H1 (cell line): ENCODE results near the gene CENPX. TPM values are rescaled to one million over a fixed set of nuclear protein-coding genes. Genes with fewer than 3 reads are reported as not detected.

ENCODE experiments used
- CTCF ChIA-PET: fragments of 300-600 bp; sonication (Branson Sonifier 250); formaldehyde crosslinking; loops from one replicate; lab custom pipeline; 2021; ENCODE audit not compliant: partially characterized antibody; lab: Charles Lee
- POLR2A ChIA-PET: fragments of 300-600 bp; sonication (Branson Sonifier 250); formaldehyde crosslinking; loops from one replicate; lab custom pipeline; 2021; ENCODE audit warnings: inconsistent platforms; ENCODE audit not compliant: partially characterized antibody; lab: Charles Lee
- DNase-seq, 2 experiments: peaks; one replicate each; pipeline versions ENCODE4 v3.0.0 to v3.0.0-alpha.2; 2010 to 2022; ENCODE audit warnings: low spot score in 2 of 2, low read depth in 1 of 2, mixed read lengths in 1 of 2
- FAIRE-seq: peaks from 2 replicates; lab custom pipeline; 2011; peaks lifted over from hg19 to GRCh38; lab: Jason Lieb, UNC
- H2AFZ ChIP-seq: 2 replicates; pipeline ENCODE4 v1.8.1; 2012; ENCODE audit warnings: low read length, inconsistent platforms
- H2AK5ac ChIP-seq: 2 replicates; pipeline ENCODE4 v1.6.1; 2013; ENCODE audit warnings: low read depth, low read length
- H2BK120ac ChIP-seq: replicated peaks from 2 replicates; pipeline ENCODE3; 2013; ENCODE audit warnings: low read depth, low read length, inconsistent platforms
- H2BK12ac ChIP-seq: 2 replicates; pipeline ENCODE4 v1.6.1; 2013; ENCODE audit warnings: low read depth, low read length
- H2BK15ac ChIP-seq: 2 replicates; pipeline ENCODE4 v1.6.1; 2013; ENCODE audit warnings: low read length
- H2BK20ac ChIP-seq: 2 replicates; pipeline ENCODE4 v1.6.1; 2013; ENCODE audit warnings: low read length
- H2BK5ac ChIP-seq: 2 replicates; pipeline ENCODE4 v1.6.1; 2013; ENCODE audit warnings: low read depth, low read length
- H3K14ac ChIP-seq: 2 replicates; pipeline ENCODE4 v1.6.1; 2013; ENCODE audit warnings: inconsistent platforms; ENCODE audit not compliant: insufficient read length
- H3K18ac ChIP-seq: 2 replicates; pipeline ENCODE4 v1.6.1; 2013; ENCODE audit warnings: low read length; ENCODE audit errors: extremely low read depth
- H3K23ac ChIP-seq: 2 replicates; pipeline ENCODE4 v1.6.1; 2013; ENCODE audit warnings: inconsistent platforms; ENCODE audit not compliant: insufficient read length
- H3K23me2 ChIP-seq: 2 replicates; pipeline ENCODE4 v1.6.1; 2013; ENCODE audit warnings: low read depth, low read length
- H3K27ac ChIP-seq: 2 replicates; pipeline ENCODE4 v1.6.1; 2011; ENCODE audit warnings: low read depth, low read length, inconsistent platforms
- H3K27me3 ChIP-seq, 4 experiments: replicated peaks in 1 of 4; 1 replicate in 1 of 4; 2 replicates in 3 of 4; pipeline versions ENCODE4 v1.6.1 to v1.8.1; 2011 to 2013; ENCODE audit warnings: low read length in 3 of 4, mild to moderate bottlenecking in 3 of 4, inconsistent platforms in 2 of 4, mixed read lengths in 2 of 4, moderate library complexity in 1 of 4; ENCODE audit not compliant: control insufficient read depth in 3 of 4, insufficient read depth in 3 of 4; ENCODE audit errors: extremely low read depth in 1 of 4
- H3K36me3 ChIP-seq, 4 experiments: 2 replicates each; pipeline versions ENCODE4 v1.6.1 to v1.8.1; 2011 to 2013; ENCODE audit warnings: mild to moderate bottlenecking in 4 of 4, low read length in 3 of 4, moderate library complexity in 2 of 4, control low read depth in 1 of 4, inconsistent platforms in 1 of 4; ENCODE audit not compliant: insufficient read depth in 4 of 4, control insufficient read depth in 2 of 4
- H3K4ac ChIP-seq: replicated peaks from 2 replicates; pipeline ENCODE3; 2013; ENCODE audit warnings: low read length, low read depth, mixed read lengths, inconsistent platforms; ENCODE audit not compliant: insufficient read length
- H3K4me1 ChIP-seq, 4 experiments: replicated peaks in 1 of 4; 1 replicate in 1 of 4; 2 replicates in 3 of 4; pipeline versions ENCODE4 v1.6.1 to v1.8.1; 2011 to 2013; ENCODE audit warnings: low read length in 3 of 4, inconsistent platforms in 2 of 4, mixed read lengths in 1 of 4; ENCODE audit not compliant: insufficient read depth in 4 of 4, control insufficient read depth in 3 of 4
- H3K4me2 ChIP-seq, 2 experiments: 2 replicates each; pipeline versions ENCODE4 v1.6.1 to v1.8.1; 2011 to 2013; ENCODE audit warnings: low read depth in 2 of 2, low read length in 2 of 2, control low read depth in 1 of 2, inconsistent platforms in 1 of 2, mild to moderate bottlenecking in 1 of 2; ENCODE audit not compliant: insufficient read depth in 1 of 2
- H3K4me3 ChIP-seq, 4 experiments: fragments of 200-600, 300-600 bp in 1 of 4; sonication (generic), shearing (Covaris generic), sonication (Bioruptor Twin) in 1 of 4; 2 replicates each; pipeline versions ENCODE4 v1.5.1 to v1.8.1; 2011 to 2016; ENCODE audit warnings: low read length in 4 of 4, low read depth in 3 of 4, control low read depth in 2 of 4, inconsistent platforms in 2 of 4, mild to moderate bottlenecking in 2 of 4, mixed read lengths in 1 of 4, moderate library complexity in 1 of 4; ENCODE audit not compliant: insufficient read depth in 2 of 4; ENCODE audit errors: extremely low read depth in 1 of 4
- H3K56ac ChIP-seq: replicated peaks from 2 replicates; pipeline ENCODE3; 2013; ENCODE audit warnings: low read depth, mild to moderate bottlenecking, mixed read lengths, low read length, inconsistent platforms; ENCODE audit not compliant: insufficient read length
- H3K79me1 ChIP-seq: 2 replicates; pipeline ENCODE4 v1.6.1; 2013; ENCODE audit warnings: low read depth, low read length, control low read depth
- H3K79me2 ChIP-seq, 2 experiments: 2 replicates each; pipeline versions ENCODE4 v1.6.1 to v1.8.1; 2012 to 2013; ENCODE audit warnings: low read length in 2 of 2, mild to moderate bottlenecking in 2 of 2, inconsistent platforms in 1 of 2; ENCODE audit not compliant: insufficient read depth in 2 of 2, control insufficient read depth in 1 of 2
- H3K9ac ChIP-seq, 4 experiments: replicated peaks in 1 of 4; 1 replicate in 1 of 4; 2 replicates in 3 of 4; pipeline versions ENCODE4 v1.6.1 to v1.8.1; 2011 to 2013; ENCODE audit warnings: low read depth in 3 of 4, low read length in 3 of 4, control low read depth in 2 of 4, mild to moderate bottlenecking in 2 of 4, moderate library complexity in 2 of 4, inconsistent platforms in 1 of 4; ENCODE audit errors: extremely low read depth in 1 of 4
- H3K9me3 ChIP-seq, 2 experiments: 2 replicates each; pipeline versions ENCODE4 v1.6.1 to v1.8.1; 2012 to 2013; ENCODE audit warnings: mild to moderate bottlenecking in 2 of 2, moderate library complexity in 2 of 2, control low read depth in 1 of 2, inconsistent platforms in 1 of 2, low read depth in 1 of 2, low read length in 1 of 2, mixed read lengths in 1 of 2; ENCODE audit not compliant: insufficient read depth in 2 of 2
- H4K20me1 ChIP-seq, 2 experiments: replicated peaks in 1 of 2; 2 replicates each; pipeline versions ENCODE3 to v1.8.1; 2011 to 2013; ENCODE audit warnings: inconsistent platforms in 2 of 2, low read length in 2 of 2, mild to moderate bottlenecking in 1 of 2; ENCODE audit not compliant: insufficient read depth in 2 of 2, control insufficient read depth in 1 of 2
- H4K5ac ChIP-seq: 2 replicates; pipeline ENCODE4 v1.6.1; 2013; ENCODE audit warnings: low read length, low read depth, mixed read lengths, inconsistent platforms; ENCODE audit not compliant: insufficient read length
- H4K8ac ChIP-seq: 2 replicates; pipeline ENCODE4 v1.8.0; 2013; ENCODE audit warnings: mild to moderate bottlenecking, moderate library complexity, low read length, inconsistent platforms; ENCODE audit not compliant: insufficient read depth; ENCODE audit errors: extremely low read depth
- H4K91ac ChIP-seq: replicated peaks from 2 replicates; pipeline ENCODE3; 2013; ENCODE audit warnings: low read length, mixed read lengths, inconsistent platforms; ENCODE audit not compliant: insufficient read length
- ASH2L ChIP-seq: fragments of 200-600, 300-600 bp; sonication (generic); IDR thresholded peaks from one replicate; pipeline ENCODE4 v1.7.1; 2017; ENCODE audit warnings: low read length
- BCL11A ChIP-seq, 2 experiments: IDR thresholded peaks; one replicate each; pipeline ENCODE4 v1.6.1; 2011; ENCODE audit warnings: low read depth in 2 of 2, low read length in 2 of 2, mild to moderate bottlenecking in 2 of 2
- HDAC6 ChIP-seq: IDR thresholded peaks from one replicate; pipeline ENCODE4 v1.7.1; 2012; ENCODE audit warnings: low read depth, mild to moderate bottlenecking, inconsistent platforms, low read length, moderate library complexity
- KDM1A ChIP-seq: fragments of 200-600, 300-600 bp; sonication (generic); IDR thresholded peaks from 2 replicates; pipeline ENCODE4 v1.7.1; 2016; ENCODE audit warnings: mild to moderate bottlenecking, low read length, borderline replicate concordance
- MAX ChIP-seq: IDR thresholded peaks from 2 replicates; pipeline ENCODE4 v1.6.1; 2012; ENCODE audit warnings: inconsistent platforms
- POLR2AphosphoS5 ChIP-seq: IDR thresholded peaks from 2 replicates; pipeline ENCODE4 v1.6.1; 2011; ENCODE audit warnings: low read depth, low read length
- RXRA ChIP-seq: IDR thresholded peaks from 2 replicates; pipeline ENCODE4 v1.6.1; 2011; ENCODE audit warnings: low read depth, mild to moderate bottlenecking, low read length, moderate library complexity; ENCODE audit not compliant: insufficient read depth
- SIRT6 ChIP-seq: IDR thresholded peaks from one replicate; pipeline ENCODE4 v1.7.1; 2012; ENCODE audit warnings: low read length, inconsistent platforms
- SIX5 ChIP-seq: IDR thresholded peaks from 2 replicates; pipeline ENCODE4 v1.6.1; 2011; ENCODE audit warnings: mild to moderate bottlenecking, low read depth, low read length
- TAF1 ChIP-seq: IDR thresholded peaks from 2 replicates; pipeline ENCODE4 v1.6.1; 2011; ENCODE audit warnings: mild to moderate bottlenecking, low read depth, low read length
- TAF7 ChIP-seq: optimal IDR thresholded peaks from 2 replicates; pipeline ENCODE3; 2011; ENCODE audit warnings: low read depth, mild to moderate bottlenecking, inconsistent platforms, low read length, moderate library complexity, borderline replicate concordance
- TEAD4 ChIP-seq: IDR thresholded peaks from 2 replicates; pipeline ENCODE4 v1.6.1; 2012; ENCODE audit warnings: low read depth, low read length, inconsistent platforms, mixed read lengths
- WGBS, 2 experiments: shearing (Covaris generic) in 1 of 2; methylation state at CpG; one replicate each; pipeline versions ENCODE4 v1.1.6 to v1.1.7; 2013 to 2015; ENCODE audit warnings: low lambda C conversion rate in 2 of 2, mixed read lengths in 2 of 2, inconsistent platforms in 1 of 2, low coverage in 1 of 2, missing lambda C conversion rate in 1 of 2; ENCODE audit not compliant: insufficient replicate concordance in 2 of 2, insufficient coverage in 1 of 2, insufficient read length in 1 of 2; ENCODE audit errors: extremely low coverage in 1 of 2, missing lambda C conversion rate in 1 of 2; 5-methylcytosine and 5-hydroxymethylcytosine counted together
- polyA plus RNA-seq, 7 experiments: library from polyadenylated mRNA; depleted of rRNA in 3 of 7; stranded (reverse) in 5 of 7; unstranded in 2 of 7; fragments of >200 nt in 5 of 7; fragments of 200-250 nt in 2 of 7; gene quantifications; 1 replicate in 5 of 7; 2 replicates in 1 of 7; 4 replicates in 1 of 7; pipeline versions ENCODE4 v1.2.1 to v1.2.3, GENCODE V29; 2011 to 2013; ENCODE audit warnings: missing spikeins in 2 of 7, mixed read lengths in 2 of 7
- total RNA-seq: library from RNA; stranded (reverse); fragmentation: NEBNext Ultra II Directional; extraction: Animal tissue kit (Norgen Biotek cat#: 25700); gene quantifications from 2 replicates; pipeline ENCODE4 v1.2.1, GENCODE V29; 2021

The CENPX gene
- total and polyA plus RNA-seq, 2 of the 8 experiments (the other 6 are each of a cell fraction or from before 2014, with no cell fraction given), result 116 to 122 TPM

- FAIRE-seq, result no peak
- peaks cover 0 to 11% (median 6%) of the 10 kb centered on the region in 4 experiments; a peak in 5 of 7 replicates for H3K4me1 ChIP-seq
- H3K36me3 ChIP-seq, result peaks cover 0 to 14% (median 4%) of the 10 kb centered on the region in 4 experiments; a peak in 4 of 8 replicates
- no peak overlapping the region for H4K91ac ChIP-seq
- peaks cover 0 to 12% of the 10 kb centered on the region in 2 experiments; a peak in 1 of 4 replicates for H3K79me2 ChIP-seq
- H3K4ac ChIP-seq, result no peak overlapping the region
- POLR2A ChIA-PET, result interaction anchor here (1.0 to 13.2 kb wide), 6 partner anchors 8 to 347 kb away, joined by 3 to 161 read pairs (median 6); partner anchors contain the start of genes CENPX, DUS1L, LRRC45 and MRPL12
- H2BK12ac ChIP-seq, result no peak overlapping the region
- no peak overlapping the region for H3K9ac ChIP-seq
- DNase-seq, result no peak
- H2AFZ ChIP-seq, result no peak overlapping the region
- H2BK20ac ChIP-seq, result no peak overlapping the region
- H4K5ac ChIP-seq, result no peak overlapping the region
- H3K18ac ChIP-seq, result no peak overlapping the region
- H3K4me3 ChIP-seq, result no peak overlapping the region
- H2BK120ac ChIP-seq, result no peak overlapping the region
- peaks cover 6% of the 10 kb centered on the region; the same call in 1 of the 2 replicates for H3K23me2 ChIP-seq
- no peak overlapping the region for H2BK15ac ChIP-seq
- no peak overlapping the region for H3K56ac ChIP-seq
- H2AK5ac ChIP-seq, result no peak overlapping the region
- H3K27ac ChIP-seq, result no peak overlapping the region
- no peak overlapping the region for H3K4me2 ChIP-seq
- H3K9me3 ChIP-seq, result no peaks in the 10 kb centered on the region
- peaks cover 6% of the 10 kb centered on the region; the same call in 1 of the 2 replicates for H3K79me1 ChIP-seq
- H3K23ac ChIP-seq, result no peak overlapping the region
- no peak overlapping the region for H3K14ac ChIP-seq
- WGBS, 2 experiments, result 92% methylated on average over 16 of the region's 16 CpGs; no CpG with 5 or more reads in 1 of the 2 experiments
- H4K20me1 ChIP-seq, result peaks cover 4 to 7% of the 10 kb centered on the region in 2 experiments
- no peak overlapping the region for H2BK5ac ChIP-seq
- H3K27me3 ChIP-seq, result no peaks in the 10 kb centered on the region; a peak in 1 of 7 replicates
- CTCF ChIA-PET, result interaction anchor here (1.1 to 1.7 kb wide), 5 partner anchors 8 to 25 kb away, joined by 3 to 6 read pairs (median 3); no protein-coding TSS in a partner anchor
- H4K8ac ChIP-seq, result no peak overlapping the region
- no peak for TF ChIP-seq TAF1
- no peak for TF ChIP-seq TAF7
- TF ChIP-seq POLR2AphosphoS5, result no peak
- TF ChIP-seq TEAD4, result no peak
- no peak for TF ChIP-seq BCL11A (IDR thresholded peaks at IDR 0.05; ENCODE audit: low read depth in 2 of 2, low read length in 2 of 2)
- TF ChIP-seq ASH2L, result no peak
- TF ChIP-seq SIRT6, result no peak
- no peak for TF ChIP-seq SIX5
- TF ChIP-seq KDM1A, result no peak
- TF ChIP-seq MAX, result no peak
- no peak for TF ChIP-seq HDAC6
- no peak for TF ChIP-seq RXRA
These were observed 26.9 kb upstream of the CENPX start for GRCh38 chr17:82049521-82049971.
